ENCODE data around the gene RALY. TPM values are rescaled to one million over a fixed set of nuclear protein-coding genes. Genes with fewer than 3 reads are reported as not detected.

RALY gene
- total RNA-seq, 1 experiment from 2014 or later, result 119 TPM

DNA sequence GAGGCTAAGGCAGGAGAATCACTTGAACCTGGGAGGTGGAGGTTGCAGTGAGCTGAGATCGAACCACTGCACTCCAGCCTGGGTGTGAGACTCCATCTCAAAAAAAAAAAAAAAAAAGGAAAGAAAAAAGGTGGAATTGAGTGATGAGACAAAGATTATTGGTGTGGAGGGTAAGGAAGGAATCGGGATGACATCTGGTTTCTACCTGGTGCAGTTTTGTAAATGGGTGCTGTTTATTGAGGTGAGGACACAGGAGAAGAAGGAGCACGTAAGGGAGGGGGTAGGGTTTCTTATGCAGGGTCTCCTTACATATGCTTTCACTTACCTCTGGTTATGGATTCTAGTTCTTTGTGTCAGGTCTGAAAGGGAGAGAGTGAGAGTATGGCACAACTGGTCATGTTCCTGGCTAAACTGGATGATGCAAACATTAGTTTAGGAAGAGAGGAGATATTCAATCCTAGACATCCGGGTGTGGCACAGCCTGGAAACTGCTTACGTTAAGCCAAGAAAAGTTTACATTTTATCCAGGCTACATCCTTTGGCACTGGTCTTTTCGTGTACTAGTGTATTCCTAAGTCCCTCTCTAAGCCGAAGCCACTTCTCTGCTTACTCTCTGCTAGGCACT is 5.4 kb downstream of the RALY start:
- Histone ChIP-seq H3K79me2 (ENCODE audit: insufficient read depth, low read length) (peaks cover 99% of the 10 kb centered on the region), H3K27ac (ENCODE audit: low read depth, low read length) (no peak overlapping the region), H3K36me3 (ENCODE audit: control insufficient read depth in 1 of 2, insufficient read depth in 2 of 2, low read length in 2 of 2) (no peaks in the 10 kb centered on the region), H3K9me2 (ENCODE audit: insufficient read depth) (no peaks in the 10 kb centered on the region), H4K20me1 (ENCODE audit: insufficient read depth) (peaks cover 28% of the 10 kb centered on the region; the same call in 1 of the 2 replicates), H3K4me1 (ENCODE audit: control insufficient read depth in 1 of 2, insufficient read depth in 2 of 2, low read length in 2 of 2) (peaks cover 5 to 14% of the 10 kb centered on the region in 2 experiments), H3K27me3 (ENCODE audit: insufficient read depth, low read length) (no peaks in the 10 kb centered on the region), H3K4me2 (ENCODE audit: low read length) (no peak overlapping the region), H3K9me3 (ENCODE audit: control insufficient read depth in 1 of 2, insufficient read depth in 1 of 2, low read depth in 1 of 2, low read length in 2 of 2) (no peaks in the 10 kb centered on the region), H3K9ac (ENCODE audit: low read length) (no peak overlapping the region), H2AFZ (ENCODE audit: low read depth, low read length, poor library complexity, severe bottlenecking) (no peak overlapping the region), H3K4me3 (replicated peaks in 1 of 2; ENCODE audit: low read depth in 1 of 2, low read length in 2 of 2) (no peak overlapping the region)
- ChIA-PET RAD21 (ENCODE audit: low non-redundant PET in 1 of 2, low total read pairs in 2 of 2, uncharacterized antibody in 2 of 2, unreplicated experiment in 2 of 2) (no interaction called here), POLR2A (no interaction called here), CTCF (no interaction called here)
- DNase-seq (ENCODE audit: low read depth, low spot score), result no peak
- intact Hi-C loops (cut with micrococcal nuclease), result no loop called here
- TF ChIP-seq SP1 (IDR thresholded peaks at IDR 0.05; ENCODE audit: low read depth), result no peak
- TF ChIP-seq MAX (IDR thresholded peaks at IDR 0.05), result no peak
- no peak for TF ChIP-seq REST (IDR thresholded peaks at IDR 0.05; ENCODE audit: low read depth)
- no TSS peak for BruUV-seq (replicated peaks)
- ATAC-seq, result no peak

- ChIA-PET POLR2A (interaction anchor here (1.3 kb wide), 1 partner anchor 12 kb away, joined by 4 read pairs; no protein-coding TSS in a partner anchor), CTCF (interaction anchor here (0.8 kb wide), 1 partner anchor 21 kb away, joined by 4 read pairs; no protein-coding TSS in a partner anchor), RAD21 (ENCODE audit: low non-redundant PET in 1 of 2, low total read pairs in 2 of 2, uncharacterized antibody in 2 of 2, unreplicated experiment in 2 of 2) (no interaction called here)
- peaks cover 99% of the 10 kb centered on the region for H3K79me2 ChIP-seq (ENCODE audit: insufficient read depth, low read length)
- no peak overlapping the region for H3K27ac ChIP-seq (ENCODE audit: low read depth, low read length)
- no peaks in the 10 kb centered on the region for H3K36me3 ChIP-seq (ENCODE audit: control insufficient read depth in 1 of 2, insufficient read depth in 2 of 2, low read length in 2 of 2)
- no peak overlapping the region for H3K4me2 ChIP-seq (ENCODE audit: low read length)
- no peak for DNase-seq (ENCODE audit: low read depth, low spot score)
- H4K20me1 ChIP-seq (ENCODE audit: insufficient read depth), result peaks cover 12% of the 10 kb centered on the region; the same call in 1 of the 2 replicates
- no peak overlapping the region for H2AFZ ChIP-seq (ENCODE audit: low read depth, low read length, poor library complexity, severe bottlenecking)
- H3K27me3 ChIP-seq (ENCODE audit: insufficient read depth, low read length), result no peaks in the 10 kb centered on the region
- intact Hi-C loops (cut with micrococcal nuclease), result no loop called here
- ATAC-seq, result no peak
- no TSS peak for BruUV-seq (replicated peaks)
- no peak overlapping the region for H3K9ac ChIP-seq (ENCODE audit: low read length)
- H3K9me2 ChIP-seq (ENCODE audit: insufficient read depth), result no peaks in the 10 kb centered on the region
- H3K9me3 ChIP-seq (ENCODE audit: control insufficient read depth in 1 of 2, insufficient read depth in 1 of 2, low read depth in 1 of 2, low read length in 2 of 2), result no peaks in the 10 kb centered on the region
- peaks cover 0 to 3% of the 10 kb centered on the region in 2 experiments; a peak in 1 of 4 replicates for H3K4me1 ChIP-seq (ENCODE audit: control insufficient read depth in 1 of 2, insufficient read depth in 2 of 2, low read length in 2 of 2)
- H3K4me3 ChIP-seq (replicated peaks in 1 of 2; ENCODE audit: low read depth in 1 of 2, low read length in 2 of 2), result no peak overlapping the region
- no peak for TF ChIP-seq MAX (IDR thresholded peaks at IDR 0.05)
- TF ChIP-seq JUND (IDR thresholded peaks at IDR 0.05), result no peak
- TF ChIP-seq SRF (IDR thresholded peaks at IDR 0.05; ENCODE audit: low read depth), result no peak
- TF ChIP-seq FOSL1 (IDR thresholded peaks at IDR 0.05; ENCODE audit: low read depth), result no peak
- no peak for TF ChIP-seq CBX3 (IDR thresholded peaks at IDR 0.05; ENCODE audit: low read depth)
- TF ChIP-seq CEBPB (IDR thresholded peaks at IDR 0.05; ENCODE audit: low read depth), result no peak
- TF ChIP-seq TCF7L2 (IDR thresholded peaks at IDR 0.05; ENCODE audit: borderline replicate concordance, extremely low read depth, insufficient read depth, insufficient read length), result no peak
- TF ChIP-seq EGR1 (IDR thresholded peaks at IDR 0.05; ENCODE audit: low read depth), result no peak
- TF ChIP-seq CTCF (IDR thresholded peaks at IDR 0.05 in 2 of 3, conservative IDR thresholded peaks at IDR 0.05 in 1 of 3; ENCODE audit: borderline replicate concordance in 1 of 3, insufficient read depth in 1 of 3, low read depth in 2 of 3, low read length in 2 of 3), result no peak
- no peak for TF ChIP-seq EZH2 (IDR thresholded peaks at IDR 0.05)
- no peak for TF ChIP-seq ZFX (IDR thresholded peaks at IDR 0.05)
- TF ChIP-seq YY1 (IDR thresholded peaks at IDR 0.05; ENCODE audit: extremely low read depth, insufficient replicate concordance, low read depth, low read length), result no peak
Observed at GRCh38 chr20:34001378-34001777, 7.7 kb downstream of the RALY start.

Data from HCT116 (cell line).